OCI-LY1 (cell line): ENCODE data around the gene EFEMP2.

ENCODE experiments used
- CTCF ChIP-seq: fragments of 200-600 bp; sonication (generic), shearing (Covaris generic); IDR thresholded peaks from 2 replicates; pipeline ENCODE4 v1.5.1; 2017; ENCODE audit warnings: mild to moderate bottlenecking, antibody characterized with exemption, low read length, moderate library complexity, mixed read lengths
- EZH2 ChIP-seq: fragments of 200-600 bp; sonication (generic), shearing (Covaris generic); IDR thresholded peaks from 2 replicates; pipeline ENCODE4 v1.8.0; 2017; ENCODE audit warnings: borderline replicate concordance, mixed run types, mild to moderate bottlenecking, antibody characterized with exemption, low read length, moderate library complexity, mixed read lengths

DNA sequence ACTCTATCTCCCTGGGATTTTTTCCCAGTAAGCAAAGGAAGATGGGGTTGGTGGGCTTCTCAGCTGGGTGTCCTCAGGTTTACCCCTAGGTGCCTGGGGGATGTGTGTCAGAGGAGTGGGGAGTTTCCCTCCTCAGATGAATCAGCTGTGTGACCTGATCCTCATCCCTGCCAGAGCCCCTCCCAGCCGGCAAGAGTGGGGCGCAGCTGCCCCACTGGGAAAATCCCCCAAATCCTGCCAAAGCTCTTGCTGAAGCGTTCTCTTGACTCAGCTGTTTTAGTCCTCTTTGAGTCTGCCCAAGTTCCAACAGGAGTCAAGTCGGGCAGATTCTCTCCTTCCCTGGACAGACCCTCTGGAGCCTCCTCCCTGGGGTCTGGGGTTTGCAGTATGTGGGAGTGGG lies 40.2 kb upstream of the EFEMP2 start:
- TF ChIP-seq CTCF (no peak), EZH2 (no peak)
